Measurements from ENCODE around the gene HTRA3. TPM values are rescaled to one million over a fixed set of nuclear protein-coding genes. Genes with fewer than 3 reads are reported as not detected.

Gene HTRA3
- total RNA-seq, 1 donor from 2014 or later: 0.05 TPM

- DNase-seq (ENCODE audit: low read depth): no peak
These were observed 34.8 kb upstream of the HTRA3 start for GRCh38 chr4:8234715-8235114.

- DNase-seq (ENCODE audit: low read depth): no peak
These were observed 34.3 kb upstream of the HTRA3 start for GRCh38 chr4:8235224-8235623.

- no peak for DNase-seq (ENCODE audit: low read depth)
These were observed 33.9 kb upstream of the HTRA3 start for GRCh38 chr4:8235686-8236085.

GRCh38 chr4:8236106-8236919 lies 33.2 kb upstream of the HTRA3 start:
- DNase-seq (ENCODE audit: low read depth): no peak

- no peak for DNase-seq (ENCODE audit: low read depth)
These were observed 32.7 kb upstream of the HTRA3 start for GRCh38 chr4:8236920-8237195.

- no peak for DNase-seq (ENCODE audit: low read depth)
These were observed 32.1 kb upstream of the HTRA3 start for GRCh38 chr4:8237256-8237989.

- no peak for DNase-seq (ENCODE audit: low read depth)
These were observed 31.5 kb upstream of the HTRA3 start for GRCh38 chr4:8238036-8238511.

GRCh38 chr4:8238515-8239053 lies 31.0 kb upstream of the HTRA3 start:
- DNase-seq (ENCODE audit: low read depth): no peak

GRCh38 chr4:8239226-8239625 lies 30.3 kb upstream of the HTRA3 start:
- no peak for DNase-seq (ENCODE audit: low read depth)

- no peak for DNase-seq (ENCODE audit: low read depth)
These were observed 29.9 kb upstream of the HTRA3 start for GRCh38 chr4:8239661-8240060.

- no peak for DNase-seq (ENCODE audit: low read depth)
These were observed 29.1 kb upstream of the HTRA3 start for GRCh38 chr4:8240211-8241041.

- no peak for DNase-seq (ENCODE audit: low read depth)
These were observed 28.3 kb upstream of the HTRA3 start for GRCh38 chr4:8241211-8241779.

GRCh38 chr4:8241895-8242696 lies 27.5 kb upstream of the HTRA3 start:
- DNase-seq (ENCODE audit: low read depth): peak; percentile 69

- no peak for DNase-seq (ENCODE audit: low read depth)
These were observed 26.6 kb upstream of the HTRA3 start for GRCh38 chr4:8242782-8243560.

- DNase-seq (ENCODE audit: low read depth): no peak
These were observed 25.4 kb upstream of the HTRA3 start for GRCh38 chr4:8244001-8244757.

GRCh38 chr4:8244931-8245460 lies 24.6 kb upstream of the HTRA3 start:
- DNase-seq (ENCODE audit: low read depth): no peak

GRCh38 chr4:8245884-8246833 lies 23.4 kb upstream of the HTRA3 start:
- DNase-seq (ENCODE audit: low read depth): no peak
